Trophoblast cell (in vitro differentiated cells and primary cell): ENCODE results near the gene ADRA2C.

ENCODE experiments used
- DNase-seq, 2 donors: peaks; one replicate each; pipeline ENCODE4 v3.0.0-alpha.2; 2016
- H2AFZ ChIP-seq: 2 replicates; pipeline ENCODE4 v1.6.1; 2013; ENCODE audit warnings: low read length, moderate library complexity, mild to moderate bottlenecking; ENCODE audit not compliant: insufficient read depth, poor library complexity
- H2AK5ac ChIP-seq: 2 replicates; pipeline ENCODE4 v1.6.1; 2013; ENCODE audit warnings: mild to moderate bottlenecking, low read length
- H2BK120ac ChIP-seq: 2 replicates; pipeline ENCODE4 v1.6.1; 2013; ENCODE audit warnings: low read length, mild to moderate bottlenecking, moderate library complexity; ENCODE audit not compliant: insufficient read depth, poor library complexity
- H2BK12ac ChIP-seq: 2 replicates; pipeline ENCODE4 v1.6.1; 2013; ENCODE audit warnings: mild to moderate bottlenecking, low read length, moderate library complexity
- H2BK5ac ChIP-seq: 2 replicates; pipeline ENCODE4 v1.6.1; 2013; ENCODE audit warnings: low read length, low read depth, moderate library complexity, mild to moderate bottlenecking; ENCODE audit not compliant: poor library complexity
- H3K14ac ChIP-seq: 2 replicates; pipeline ENCODE4 v1.6.1; 2013; ENCODE audit warnings: mild to moderate bottlenecking, low read length
- H3K18ac ChIP-seq: 2 replicates; pipeline ENCODE4 v1.6.1; 2013; ENCODE audit warnings: mild to moderate bottlenecking, low read length
- H3K23ac ChIP-seq: 2 replicates; pipeline ENCODE4 v1.6.1; 2013; ENCODE audit warnings: low read length
- H3K27ac ChIP-seq: 2 replicates; pipeline ENCODE4 v1.5.1; 2013; ENCODE audit warnings: low read depth, mild to moderate bottlenecking, inconsistent platforms, low read length, moderate library complexity
- H3K27me3 ChIP-seq: 2 replicates; pipeline ENCODE4 v1.6.1; 2013; ENCODE audit warnings: inconsistent platforms, mild to moderate bottlenecking, low read length, moderate library complexity; ENCODE audit not compliant: insufficient read depth
- H3K36me3 ChIP-seq, 2 experiments: 1 replicate in 1 of 2; 2 replicates in 1 of 2; pipeline ENCODE4 v1.6.1; 2013; ENCODE audit warnings: low read length in 2 of 2, mild to moderate bottlenecking in 2 of 2, moderate library complexity in 1 of 2; ENCODE audit not compliant: insufficient read depth in 2 of 2, control insufficient read depth in 1 of 2
- H3K4ac ChIP-seq: 2 replicates; pipeline ENCODE4 v1.6.1; 2013; ENCODE audit warnings: low read depth, mild to moderate bottlenecking, low read length, moderate library complexity
- H3K4me1 ChIP-seq, 2 experiments: 1 replicate in 1 of 2; 2 replicates in 1 of 2; pipeline ENCODE4 v1.6.1; 2013; ENCODE audit warnings: low read length in 2 of 2, mild to moderate bottlenecking in 2 of 2, moderate library complexity in 1 of 2; ENCODE audit not compliant: insufficient read depth in 2 of 2, control insufficient read depth in 1 of 2
- H3K4me2 ChIP-seq: 2 replicates; pipeline ENCODE4 v1.6.1; 2013; ENCODE audit warnings: inconsistent platforms, mild to moderate bottlenecking, low read length, moderate library complexity
- H3K4me3 ChIP-seq: 2 replicates; pipeline ENCODE4 v1.5.1; 2013; ENCODE audit warnings: mild to moderate bottlenecking, low read depth, low read length, inconsistent platforms
- H3K79me1 ChIP-seq: one replicate; pipeline ENCODE4 v1.6.1; 2013; ENCODE audit warnings: low read length
- H3K79me2 ChIP-seq: 2 replicates; pipeline ENCODE4 v1.6.1; 2013; ENCODE audit warnings: low read length, mild to moderate bottlenecking; ENCODE audit not compliant: control insufficient read depth, insufficient read depth, poor library complexity
- H3K9ac ChIP-seq: 2 replicates; pipeline ENCODE4 v1.6.1; 2013; ENCODE audit warnings: mild to moderate bottlenecking, low read length
- H3K9me3 ChIP-seq: 2 replicates; pipeline ENCODE4 v1.6.1; 2013; ENCODE audit warnings: low read depth, mild to moderate bottlenecking, control low read depth, inconsistent platforms, low read length; ENCODE audit not compliant: insufficient read depth
- H4K12ac ChIP-seq: 2 replicates; pipeline ENCODE4 v1.6.1; 2013; ENCODE audit warnings: low read depth, mild to moderate bottlenecking, low read length, moderate library complexity
- H4K8ac ChIP-seq: 2 replicates; pipeline ENCODE4 v1.6.1; 2013; ENCODE audit warnings: low read depth, mild to moderate bottlenecking, low read length, moderate library complexity
- H4K91ac ChIP-seq: one replicate; pipeline ENCODE4 v1.6.1; 2013; ENCODE audit warnings: low read depth, mild to moderate bottlenecking, low read length, moderate library complexity
- WGBS: extraction: QIAGEN DNeasy Blood & Tissue Kit; methylation state at CpG from one replicate; pipeline ENCODE4 v1.1.7; 2013; ENCODE audit warnings: missing lambda C conversion rate; ENCODE audit not compliant: insufficient read length, insufficient coverage; ENCODE audit errors: extremely low coverage; 5-methylcytosine and 5-hydroxymethylcytosine counted together

Gene ADRA2C

DNA sequence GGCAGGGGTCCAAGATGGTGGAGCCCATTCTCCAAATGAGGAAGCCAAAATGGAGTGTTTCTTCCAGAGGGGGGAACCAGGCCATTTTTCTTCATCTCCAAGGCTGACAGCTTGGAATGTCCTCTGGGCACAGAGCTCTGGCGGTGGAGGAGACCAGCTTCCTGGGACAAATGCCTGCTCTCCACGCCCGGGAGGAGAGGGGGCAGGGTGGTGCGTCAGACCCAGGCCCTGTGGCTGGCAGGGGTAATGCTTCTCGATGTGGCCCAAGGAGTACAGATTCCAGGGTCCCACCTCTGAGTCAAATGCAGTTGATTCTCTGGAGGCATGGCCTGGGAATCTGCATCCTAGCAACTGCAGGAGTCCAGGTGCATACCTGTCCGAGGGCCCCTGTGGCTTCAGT lies 44.6 kb upstream of the ADRA2C start:
- Histone ChIP-seq H3K9me3 (peaks cover 16% of the 10 kb centered on the region), H4K12ac (no peak overlapping the region), H3K14ac (no peak overlapping the region), H3K4me3 (no peak overlapping the region), H3K23ac (no peak overlapping the region), H3K27me3 (peaks cover 19% of the 10 kb centered on the region), H3K27ac (no peak overlapping the region), H3K79me1 (no peaks in the 10 kb centered on the region), H4K8ac (no peak overlapping the region), H3K4me1 (no peaks in the 10 kb centered on the region), H3K79me2 (no peaks in the 10 kb centered on the region), H3K36me3 (no peaks in the 10 kb centered on the region), H3K9ac (no peak overlapping the region), H2AK5ac (no peak overlapping the region), H2BK12ac (no peak overlapping the region), H3K4ac (no peak overlapping the region), H2BK5ac (no peak overlapping the region), H2BK120ac (no peak overlapping the region), H3K4me2 (no peak overlapping the region), H2AFZ (no peak overlapping the region), H4K91ac (no peak overlapping the region), H3K18ac (no peak overlapping the region)
- no CpG with 5 or more reads among the region's 6 CpGs for WGBS
- DNase-seq, result no peak

DNA sequence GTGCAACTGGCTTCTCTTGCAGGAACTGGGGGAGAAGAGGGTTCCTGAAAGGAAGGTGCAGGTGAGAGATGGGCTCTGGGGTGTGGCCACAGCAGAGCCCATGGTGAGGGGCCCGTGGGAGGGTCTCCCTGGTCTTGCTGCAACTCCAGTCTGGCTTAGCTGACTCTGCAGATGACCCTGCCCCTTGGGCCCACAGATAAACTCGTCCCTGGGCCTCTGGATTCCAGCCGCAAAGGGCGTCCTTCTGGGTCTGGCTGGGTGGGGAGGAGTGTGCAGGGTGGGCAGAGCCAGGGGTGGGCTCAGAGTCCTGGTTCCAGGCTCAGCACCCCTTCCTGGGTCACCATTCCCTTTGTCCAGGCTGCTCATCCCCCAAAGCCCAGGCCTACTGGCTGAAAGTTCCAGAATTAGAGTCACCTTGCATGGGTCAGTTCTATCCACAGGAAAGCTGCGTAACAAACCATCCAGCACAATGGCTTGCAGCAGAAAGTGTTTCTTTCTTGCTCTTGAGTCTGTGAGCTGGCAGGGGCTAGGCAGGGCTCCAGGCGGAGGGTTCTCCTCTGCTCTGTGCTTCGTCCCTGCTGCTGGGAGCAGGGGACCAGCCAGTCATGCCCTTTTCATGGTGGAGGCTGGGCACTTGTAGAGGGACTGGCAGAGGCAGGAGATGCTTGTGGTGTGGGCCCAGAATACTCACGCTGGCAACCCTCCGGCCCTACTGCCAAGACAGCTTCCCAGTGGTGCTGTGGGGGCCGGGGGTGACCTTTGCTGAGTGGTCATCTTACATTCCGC lies 43.5 kb upstream of the ADRA2C start:
- H3K79me2 ChIP-seq, result no peaks in the 10 kb centered on the region
- no peak overlapping the region for H3K4me3 ChIP-seq
- no peak overlapping the region for H2AFZ ChIP-seq
- H3K27me3 ChIP-seq, result peaks cover 19% of the 10 kb centered on the region
- H3K4me2 ChIP-seq, result no peak overlapping the region
- no peaks in the 10 kb centered on the region for H3K36me3 ChIP-seq
- no peak overlapping the region for H2BK5ac ChIP-seq
- H3K4me1 ChIP-seq, result no peaks in the 10 kb centered on the region
- H3K23ac ChIP-seq, result no peak overlapping the region
- H2BK12ac ChIP-seq, result no peak overlapping the region
- no peak for DNase-seq
- WGBS, result no CpG with 5 or more reads among the region's 11 CpGs
- no peak overlapping the region for H4K8ac ChIP-seq
- H3K9me3 ChIP-seq, result peaks cover 13% of the 10 kb centered on the region
- no peak overlapping the region for H3K9ac ChIP-seq
- H3K4ac ChIP-seq, result no peak overlapping the region
- no peaks in the 10 kb centered on the region for H3K79me1 ChIP-seq
- H4K12ac ChIP-seq, result no peak overlapping the region
- H3K14ac ChIP-seq, result no peak overlapping the region
- no peak overlapping the region for H3K18ac ChIP-seq
- no peak overlapping the region for H2AK5ac ChIP-seq
- no peak overlapping the region for H2BK120ac ChIP-seq
- H4K91ac ChIP-seq, result no peak overlapping the region
- H3K27ac ChIP-seq, result no peak overlapping the region

DNA sequence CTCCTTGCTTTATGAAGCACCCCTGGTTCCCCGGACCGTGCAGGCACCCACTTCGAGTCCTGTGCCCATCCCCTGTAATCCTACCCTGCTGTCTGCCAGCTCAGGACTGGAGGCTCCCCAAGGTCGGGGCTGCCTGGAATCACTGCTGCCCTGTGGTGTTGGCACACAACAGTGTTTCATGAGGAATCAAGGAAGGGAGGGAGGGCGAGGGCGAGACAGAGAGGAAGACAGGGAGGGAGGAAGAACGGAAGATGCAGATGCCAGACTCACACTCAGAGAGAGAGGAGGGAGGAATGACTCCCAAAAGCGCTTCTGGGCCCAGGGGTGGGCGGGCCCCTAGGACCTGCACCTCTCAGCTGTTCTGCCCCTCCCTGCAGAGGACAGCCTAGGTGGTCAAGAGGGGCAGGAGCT lies 42.9 kb upstream of the ADRA2C start:
- Histone ChIP-seq H2AFZ (no peak overlapping the region), H3K9ac (no peak overlapping the region), H3K79me1 (no peaks in the 10 kb centered on the region), H3K23ac (no peak overlapping the region), H2BK12ac (no peak overlapping the region), H3K79me2 (no peaks in the 10 kb centered on the region), H2BK5ac (no peak overlapping the region), H4K91ac (no peak overlapping the region), H3K27me3 (peaks cover 19% of the 10 kb centered on the region), H4K12ac (no peak overlapping the region), H3K4me3 (no peak overlapping the region), H4K8ac (no peak overlapping the region), H3K27ac (no peak overlapping the region), H3K4ac (no peak overlapping the region), H2AK5ac (no peak overlapping the region), H3K14ac (no peak overlapping the region), H3K9me3 (peaks cover 10% of the 10 kb centered on the region), H3K36me3 (no peaks in the 10 kb centered on the region), H3K4me1 (no peaks in the 10 kb centered on the region), H3K18ac (no peak overlapping the region), H2BK120ac (no peak overlapping the region), H3K4me2 (no peak overlapping the region)
- no peak for DNase-seq
- WGBS, result no CpG with 5 or more reads among the region's 9 CpGs

DNA sequence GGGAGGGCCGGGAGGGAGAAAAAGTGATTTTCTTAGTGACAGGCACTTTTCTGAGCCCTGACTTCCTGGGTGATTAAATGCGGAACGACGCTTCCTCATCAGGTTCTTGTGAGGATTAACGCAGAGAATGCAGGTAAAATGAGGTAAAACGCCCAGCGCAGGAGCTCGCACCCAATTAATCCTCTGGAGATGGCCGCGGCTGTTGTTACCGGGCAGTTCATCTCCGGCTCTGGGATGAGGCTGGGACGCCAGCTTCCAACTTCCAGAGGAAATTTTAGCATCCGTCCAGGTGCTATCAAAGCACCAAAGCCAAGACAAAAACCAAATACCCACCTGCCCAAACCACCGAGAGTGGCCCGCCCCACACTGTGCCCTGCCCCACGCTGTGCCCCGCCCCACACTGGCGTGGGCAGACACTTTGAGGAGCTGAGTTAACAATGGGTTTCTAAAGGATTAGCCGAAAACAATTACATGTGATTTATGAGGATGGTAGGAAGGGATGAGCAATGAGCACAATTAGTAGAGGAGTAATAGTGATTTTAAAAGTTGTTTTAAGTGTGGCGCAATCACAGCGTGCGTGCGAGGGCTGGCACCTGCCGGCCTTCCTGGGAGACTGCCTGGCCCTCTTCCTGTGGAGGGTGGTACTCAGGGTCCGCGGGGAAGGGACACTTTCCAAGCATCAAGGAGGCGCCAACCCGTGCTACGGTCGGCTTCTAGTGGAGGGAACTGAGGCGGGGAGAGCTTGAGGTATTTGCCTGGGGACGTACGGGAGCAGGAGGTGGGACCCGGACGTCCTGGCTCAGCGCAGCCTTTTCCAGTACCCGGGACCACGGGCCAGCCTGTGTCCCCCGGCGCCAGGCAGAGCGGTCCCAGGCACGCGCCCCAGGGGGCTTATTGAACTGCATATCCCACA lies 41.6 kb upstream of the ADRA2C start:
- Histone ChIP-seq H3K23ac (no peak overlapping the region), H2BK120ac (no peak overlapping the region), H3K18ac (no peak overlapping the region), H3K4ac (no peak overlapping the region), H3K27ac (no peak overlapping the region), H3K79me2 (no peaks in the 10 kb centered on the region), H2AFZ (no peak overlapping the region), H3K36me3 (no peaks in the 10 kb centered on the region), H2BK12ac (no peak overlapping the region), H3K14ac (no peak overlapping the region), H3K4me1 (no peaks in the 10 kb centered on the region), H3K9me3 (peaks cover 8% of the 10 kb centered on the region), H3K27me3 (peaks cover 19% of the 10 kb centered on the region), H4K8ac (no peak overlapping the region), H2AK5ac (no peak overlapping the region), H4K91ac (no peak overlapping the region), H2BK5ac (no peak overlapping the region), H3K9ac (no peak overlapping the region), H4K12ac (no peak overlapping the region), H3K4me3 (no peak overlapping the region), H3K4me2 (no peak overlapping the region), H3K79me1 (no peaks in the 10 kb centered on the region)
- no CpG with 5 or more reads among the region's 44 CpGs for WGBS
- DNase-seq, result no peak
